H54 (cell line): ENCODE measurements around the gene ACBD7.

Experiments used
- DNase-seq: peaks from one replicate; pipeline ENCODE4 v3.0.0; 2011; ENCODE audit warnings: low spot score, mixed read lengths; ENCODE audit not compliant: insufficient read length
- FAIRE-seq: peaks from 3 replicates; lab custom pipeline; 2011; peaks lifted over from hg19 to GRCh38; lab: Jason Lieb, UNC
- POLR2A ChIP-seq: IDR thresholded peaks from 2 replicates; pipeline ENCODE4 v1.6.1; 2011; ENCODE audit warnings: low read depth, mild to moderate bottlenecking, low read length

ACBD7 gene

DNA sequence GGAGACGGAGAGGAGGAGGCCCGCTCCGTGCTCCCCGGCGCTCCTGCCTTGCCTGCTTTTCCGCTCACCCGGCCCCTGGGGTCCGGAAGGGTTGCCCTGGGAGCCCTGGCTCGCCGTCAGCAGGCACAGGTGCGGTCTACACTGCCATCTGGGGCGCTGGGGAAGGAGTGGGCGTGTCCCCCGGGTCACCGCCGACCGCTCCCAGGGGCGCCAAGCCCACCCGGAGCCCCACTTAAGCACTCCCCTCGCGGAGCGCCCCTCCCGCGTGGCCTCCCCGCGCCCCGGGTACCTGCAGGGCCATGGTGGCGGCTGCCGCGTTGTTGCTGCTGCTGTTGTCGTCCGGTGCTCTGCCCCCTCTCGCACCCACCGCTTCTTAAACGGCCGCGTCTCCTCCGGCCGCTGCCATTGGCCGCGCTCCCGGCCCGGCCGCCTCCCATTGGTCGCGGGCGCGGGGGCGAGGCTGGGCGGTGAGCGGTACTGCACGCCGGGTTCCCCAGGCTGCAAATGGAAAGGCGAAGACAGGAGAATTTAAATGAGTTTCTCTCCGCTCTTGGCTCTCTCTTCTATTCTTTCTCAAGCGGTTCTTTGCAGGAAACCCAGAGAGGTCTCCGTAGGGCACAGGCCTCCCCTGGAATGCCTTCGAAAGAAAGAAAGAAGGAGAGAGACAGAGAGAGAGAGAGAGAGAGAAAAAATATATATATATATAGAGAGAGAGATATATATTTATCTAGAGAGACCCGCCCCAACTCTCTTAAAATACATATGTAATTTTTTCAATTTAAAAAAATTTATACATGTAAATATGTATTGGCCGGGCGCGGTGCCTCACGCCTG is at the start of gene ACBD7:
ACBD7 (minus strand) TSS at position 349 of the 834 bp plus-strand sequence; CDS start at position 301, 48 bp downstream.
- FAIRE-seq (no peak), DNase-seq (peak; percentile 91)

DNA sequence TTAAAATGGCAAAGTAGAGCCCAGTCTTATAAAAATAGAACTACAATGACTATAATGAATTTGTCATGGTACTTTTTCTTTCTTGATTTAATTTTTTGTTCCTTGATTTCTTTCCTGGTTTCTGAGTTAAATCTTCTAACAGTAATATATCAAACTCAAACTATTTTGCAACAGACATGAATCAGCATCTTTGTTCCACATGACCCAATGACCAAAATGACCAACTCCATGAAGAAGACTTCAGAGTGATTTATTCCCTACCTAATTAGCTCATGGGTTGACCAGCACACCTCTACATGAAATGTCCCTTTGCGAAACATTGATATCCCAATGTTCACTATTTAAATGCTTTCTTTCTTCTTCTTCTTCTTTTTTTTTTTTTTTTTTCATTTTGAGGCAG is 49.1 kb upstream of the ACBD7 start:
- TF ChIP-seq POLR2A, result no peak
- no peak for FAIRE-seq

More for the DNA sequence above, at the start of gene ACBD7:
- TF ChIP-seq POLR2A, result no peak

DNA sequence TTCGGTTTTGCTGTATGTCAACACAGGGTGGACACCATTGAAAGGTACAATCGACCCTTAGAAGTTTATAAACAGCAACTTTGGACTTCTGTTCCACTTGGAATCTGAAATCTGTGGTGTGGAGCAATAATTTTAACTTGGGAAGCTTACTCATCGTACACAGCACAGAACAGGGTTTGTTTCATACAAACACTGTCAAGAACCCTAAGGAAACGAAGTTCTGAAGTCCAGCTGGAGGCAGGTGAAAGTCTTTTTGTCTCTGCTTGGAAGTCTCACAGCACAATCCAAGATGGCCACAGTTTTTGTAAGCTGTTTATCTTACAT is 48.4 kb upstream of the ACBD7 start:
- FAIRE-seq (no peak), DNase-seq (no peak)
- TF ChIP-seq POLR2A, result no peak

More for the DNA sequence above, 49.1 kb upstream of the ACBD7 start:
- no peak for DNase-seq

DNA sequence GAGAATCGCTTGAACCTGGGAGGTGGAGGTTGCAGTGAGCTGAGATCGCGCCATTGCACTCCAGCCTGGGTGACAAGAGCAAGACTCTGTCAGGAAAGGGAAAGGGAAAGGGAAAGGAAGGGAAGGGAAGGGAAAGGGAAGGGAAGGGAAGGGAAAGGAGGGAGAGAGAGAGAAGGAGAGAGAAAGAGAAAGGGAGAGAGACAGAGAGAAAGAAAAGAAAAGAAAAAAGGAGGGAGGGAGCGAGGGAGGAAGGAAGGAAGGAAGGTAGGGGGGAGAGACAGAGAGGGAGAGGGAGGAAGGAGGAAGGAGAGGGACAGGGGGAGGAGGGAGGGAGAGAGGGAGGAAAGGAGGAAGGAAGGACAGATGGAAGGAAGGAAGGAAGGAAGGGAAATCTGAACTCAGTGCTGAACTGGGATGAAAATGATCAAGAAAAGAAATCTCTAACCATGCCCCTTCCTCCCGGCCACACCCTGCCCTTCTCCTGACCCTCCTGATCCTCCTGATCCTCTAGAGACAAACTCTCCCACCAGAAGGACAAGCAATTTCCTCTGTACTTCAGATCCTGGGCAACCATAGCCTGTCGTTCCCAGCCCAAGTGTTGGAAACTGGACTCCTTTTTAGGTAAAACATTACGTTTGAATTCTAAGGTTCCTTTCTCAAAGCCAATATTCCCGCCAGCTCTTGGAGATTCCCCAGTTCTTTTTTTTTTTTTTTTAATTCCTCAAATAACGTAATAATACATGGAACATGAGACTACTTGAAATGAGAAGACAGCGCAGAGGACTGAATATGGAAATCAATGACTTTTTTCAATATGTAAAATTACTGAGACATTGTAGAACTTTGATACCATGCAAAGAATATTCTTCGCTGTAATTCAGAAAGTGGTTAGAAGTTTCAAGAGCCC is 47.8 kb upstream of the ACBD7 start:
- DNase-seq (no peak), FAIRE-seq (no peak)
- TF ChIP-seq POLR2A, result no peak

DNA sequence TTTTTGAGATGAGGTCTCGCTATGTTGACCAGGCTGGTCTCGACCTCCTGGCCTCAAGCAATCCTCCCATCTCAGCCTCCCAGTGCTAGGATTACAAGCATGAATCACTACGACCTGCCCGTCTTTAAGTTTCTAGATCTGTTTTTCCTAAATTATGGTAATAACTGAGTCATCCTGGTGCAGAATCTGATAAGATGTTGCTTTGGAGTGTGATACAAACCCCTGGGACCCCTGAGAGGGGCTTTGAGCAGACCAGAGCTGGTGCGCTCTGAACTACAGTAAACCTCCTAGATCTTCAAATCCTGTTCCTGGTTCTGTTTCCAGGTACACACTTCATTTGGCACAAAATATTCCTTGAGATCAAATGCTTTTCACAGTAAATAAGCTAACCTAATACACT is 42.8 kb upstream of the ACBD7 start:
- no peak for TF ChIP-seq POLR2A
- no peak for DNase-seq

DNA sequence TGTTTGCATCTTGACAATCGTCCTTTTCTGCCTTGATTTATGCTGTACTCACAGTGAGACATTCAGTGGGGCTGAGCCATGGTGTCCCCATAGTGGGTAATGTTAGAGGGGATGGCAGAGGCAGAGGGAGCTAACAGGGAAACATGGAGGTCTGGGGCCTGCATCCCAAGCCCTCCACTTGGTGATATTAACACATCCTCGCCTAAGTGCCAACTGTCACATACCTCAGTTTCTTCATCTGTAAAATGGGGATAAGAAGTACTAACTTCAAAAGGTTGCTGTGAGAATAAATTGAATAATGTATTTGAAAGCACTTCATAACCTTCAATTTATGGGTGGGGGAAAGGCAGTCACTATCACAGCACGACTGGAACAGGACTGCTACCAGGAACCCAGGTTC is 36.3 kb upstream of the ACBD7 start:
- no peak for FAIRE-seq

More for the DNA sequence above, 42.8 kb upstream of the ACBD7 start:
- FAIRE-seq, result no peak

DNA sequence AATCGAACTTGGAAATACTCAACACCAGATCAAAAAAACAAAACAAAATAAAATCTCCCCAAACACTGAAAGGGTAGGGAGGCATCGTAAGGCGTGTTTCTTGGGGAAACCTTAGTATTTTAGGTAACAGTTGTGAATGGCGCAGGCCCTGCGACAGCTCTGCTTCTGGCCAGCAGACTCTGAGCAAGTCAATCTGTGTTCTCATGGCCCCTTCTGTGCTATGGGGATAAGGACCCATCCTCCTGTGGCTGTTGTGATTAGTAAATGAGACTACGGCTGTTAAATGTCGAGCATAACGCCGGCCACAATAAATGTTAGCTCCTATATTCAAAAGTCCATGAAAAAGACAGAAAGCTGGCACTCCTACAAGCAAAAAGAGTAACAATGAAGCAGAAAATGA is 35.6 kb upstream of the ACBD7 start:
- DNase-seq, result no peak
- TF ChIP-seq POLR2A, result no peak
- no peak for FAIRE-seq

More for the DNA sequence above, 36.3 kb upstream of the ACBD7 start:
- no peak for TF ChIP-seq POLR2A
- no peak for DNase-seq

DNA sequence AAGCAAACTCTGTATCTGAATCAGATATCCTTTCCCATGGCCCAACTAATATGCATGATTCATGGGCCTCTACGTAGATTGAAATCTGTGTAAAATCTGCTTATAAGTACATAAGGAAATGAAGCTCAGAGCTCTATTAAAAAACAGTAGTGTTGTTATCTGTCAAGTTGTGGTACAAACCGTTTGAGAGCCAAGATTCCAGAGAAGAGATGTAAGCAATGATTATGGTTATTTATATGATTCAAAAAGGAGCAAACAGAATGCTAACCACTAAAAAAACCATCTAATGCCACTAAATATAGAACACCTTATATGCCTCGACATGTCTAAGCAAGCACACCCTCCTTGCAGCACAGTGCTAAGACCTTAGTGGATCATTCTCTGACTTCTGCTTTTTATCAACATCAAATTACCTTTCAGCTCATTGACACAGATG is 35.2 kb upstream of the ACBD7 start:
- peak; percentile 38 for FAIRE-seq
- TF ChIP-seq POLR2A, result no peak
- no peak for DNase-seq

DNA sequence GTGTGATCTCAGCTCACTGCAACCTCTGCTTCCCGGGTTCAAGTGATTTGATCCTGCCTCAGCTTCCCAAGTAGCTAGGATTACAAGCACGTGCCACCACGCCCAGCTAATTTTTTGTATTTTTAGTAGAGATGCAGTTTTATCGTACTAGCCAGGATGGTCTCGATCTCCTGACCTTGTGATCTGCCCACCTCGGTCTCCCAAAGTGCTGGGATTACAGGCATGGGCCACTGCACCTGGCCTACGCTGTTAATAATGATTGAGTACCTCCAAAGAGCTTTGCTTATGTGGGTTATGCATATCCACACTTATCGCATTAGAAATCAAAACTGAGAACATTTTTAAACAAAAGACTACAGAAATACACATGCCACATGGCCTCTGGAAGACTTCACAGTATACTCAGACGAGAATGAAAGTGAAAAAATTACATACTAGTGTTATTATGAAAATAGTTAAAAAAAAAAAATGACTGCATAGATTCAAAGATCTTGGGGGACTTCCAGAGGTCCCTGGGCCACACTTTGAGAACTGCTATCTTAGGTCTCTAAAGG is 34.0 kb upstream of the ACBD7 start:
- DNase-seq (no peak), FAIRE-seq (no peak)
- TF ChIP-seq POLR2A, result no peak

DNA sequence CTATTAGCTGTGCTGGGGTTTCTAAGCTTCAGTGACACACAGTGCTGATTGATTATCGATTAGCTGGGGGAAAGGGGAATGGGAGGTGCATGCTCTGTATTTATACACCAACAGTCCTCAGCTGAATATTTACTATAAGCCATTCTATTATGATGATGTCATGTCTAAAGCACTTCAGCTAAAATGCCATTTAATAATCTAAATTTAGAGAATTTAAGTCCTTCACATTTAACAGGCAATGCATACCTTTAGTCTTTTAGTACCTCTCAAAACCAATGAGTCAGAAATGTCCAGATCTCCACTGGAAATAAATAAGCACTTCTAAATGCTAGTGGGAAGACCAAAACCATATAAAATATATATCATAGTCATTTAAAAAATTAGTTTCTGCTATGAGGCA is 33.1 kb upstream of the ACBD7 start:
- no peak for TF ChIP-seq POLR2A
- DNase-seq (no peak), FAIRE-seq (no peak)

DNA sequence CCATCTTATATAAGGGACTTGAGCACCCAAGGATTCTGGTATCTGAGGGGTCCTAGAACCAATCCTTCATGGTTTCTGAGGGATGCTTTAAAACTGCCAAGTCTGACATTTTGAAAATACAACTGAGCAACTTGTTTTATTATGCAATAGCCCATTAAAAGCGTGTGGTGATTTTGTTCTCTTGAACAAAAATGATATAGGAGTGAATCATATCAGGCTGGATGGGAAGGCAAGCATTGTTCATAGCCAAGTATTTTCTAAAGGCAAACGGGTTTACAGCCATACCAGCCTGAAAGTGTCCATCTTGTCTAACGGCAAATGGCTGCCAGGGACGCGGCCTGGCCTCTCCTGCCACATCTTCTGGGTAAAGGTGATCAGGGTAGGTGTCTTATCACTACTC is 31.9 kb upstream of the ACBD7 start:
- TF ChIP-seq POLR2A, result no peak
- DNase-seq (peak; percentile 32), FAIRE-seq (peak; percentile 69)

DNA sequence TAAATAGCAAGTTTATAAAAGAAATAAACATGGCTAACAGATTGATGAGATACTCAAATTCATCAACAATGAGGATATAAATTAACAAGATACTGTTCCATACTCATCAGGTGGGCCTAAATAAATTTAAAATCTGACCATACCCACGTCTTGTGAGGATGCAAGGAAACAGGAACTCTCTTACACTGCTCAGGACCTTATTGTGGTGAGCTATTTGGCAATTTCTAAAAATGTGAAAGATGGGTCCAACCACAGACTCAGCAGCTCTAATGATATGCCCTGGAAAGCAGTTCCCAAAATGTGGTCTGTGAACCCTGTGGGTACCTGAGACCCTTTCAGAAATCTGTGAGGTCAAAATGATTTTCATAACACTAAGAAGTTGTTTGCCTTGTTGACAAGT is 30.0 kb upstream of the ACBD7 start:
- no peak for TF ChIP-seq POLR2A
- FAIRE-seq, result no peak
- DNase-seq, result no peak

DNA sequence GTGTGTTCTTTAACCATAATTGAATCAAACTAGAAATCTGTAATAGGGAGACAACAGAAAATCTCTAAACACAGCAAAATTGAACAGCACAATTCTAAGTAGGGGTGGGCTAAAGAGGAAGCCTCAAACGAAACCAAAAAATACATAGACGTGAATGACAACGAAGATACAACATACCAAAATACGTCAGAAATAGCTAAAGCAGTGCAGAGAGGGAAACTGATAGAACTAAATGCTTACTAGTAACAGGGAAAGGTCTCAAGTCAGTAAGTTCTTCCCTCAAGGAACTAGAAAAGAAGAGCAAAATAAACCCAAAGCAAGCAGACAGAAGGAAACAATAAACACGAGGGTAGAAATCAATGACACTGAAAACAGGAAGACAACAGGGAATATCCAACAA is 27.6 kb upstream of the ACBD7 start:
- no peak for FAIRE-seq
- DNase-seq, result no peak
- no peak for TF ChIP-seq POLR2A

DNA sequence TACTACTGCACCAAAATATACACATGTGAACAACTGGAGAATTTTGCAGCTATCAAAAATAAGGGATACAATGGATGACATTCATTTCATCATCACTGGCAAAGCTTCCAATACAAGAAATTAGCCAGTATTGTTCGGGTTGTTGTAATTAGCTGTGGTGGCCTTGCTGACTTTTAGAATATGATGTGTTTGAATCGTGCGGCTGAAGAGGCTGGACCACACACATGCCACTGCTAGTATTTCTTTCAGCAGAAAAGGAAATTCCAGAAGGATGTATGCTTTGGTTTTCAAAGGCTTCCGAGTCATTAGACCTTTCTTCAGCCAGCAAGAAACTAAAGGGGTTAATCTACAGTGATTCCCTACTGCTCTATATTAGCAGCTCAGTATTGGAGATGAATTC is 25.2 kb upstream of the ACBD7 start:
- DNase-seq (no peak), FAIRE-seq (peak; percentile 38)
- no peak for TF ChIP-seq POLR2A

DNA sequence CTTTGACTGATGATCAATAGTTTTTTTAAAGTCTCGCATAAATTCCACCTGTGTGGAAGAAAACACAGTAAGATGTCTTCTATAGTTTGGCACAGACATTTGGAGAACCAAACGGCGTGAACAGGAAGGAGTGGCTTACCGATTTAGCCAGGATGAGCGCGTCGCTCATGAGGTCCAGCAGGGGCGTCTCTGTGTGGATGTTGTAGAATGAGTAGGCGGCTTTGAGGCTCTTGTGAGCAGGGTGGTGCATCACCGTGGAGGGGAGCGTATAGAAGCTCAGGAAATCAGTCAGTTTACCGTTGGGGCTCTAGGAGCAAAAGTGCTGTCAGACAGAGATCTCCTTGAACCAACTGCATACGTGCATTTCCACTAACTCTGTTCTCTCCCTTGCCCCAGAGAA is 24.1 kb upstream of the ACBD7 start:
- FAIRE-seq, result no peak
- TF ChIP-seq POLR2A, result no peak

More for the DNA sequence above, 24.1 kb upstream of the ACBD7 start:
- DNase-seq, result no peak
